HEK293T (cell line): ENCODE data around the gene NEURL4.
A peak's percentile ranks its signal among the peaks of the same experiment; 100 is the strongest.

Experiments used
- CTCF ChIA-PET: fragments of 350-600 bp; formaldehyde crosslinking; extraction: SDS; loops from one replicate; lab custom pipeline; 2021; ENCODE audit warnings: antibody characterized with exemption, inconsistent platforms; lab: Yijun Ruan, JAX
- POLR2A ChIA-PET: fragments of 350-600 bp; formaldehyde crosslinking; extraction: SDS; loops from one replicate; lab custom pipeline; 2020; ENCODE audit warnings: antibody characterized with exemption, inconsistent platforms; lab: Yijun Ruan, JAX
- DNase-seq: peaks from one replicate; pipeline ENCODE4 v3.0.0; 2012; ENCODE audit warnings: mixed read lengths; ENCODE audit errors: extremely low spot score
- ARNT ChIP-seq: fragments of 450-650 bp; IDR thresholded peaks from 2 replicates; pipeline ENCODE4 v1.6.1; 2017; ENCODE audit warnings: mild to moderate bottlenecking
- BHLHE40 ChIP-seq: fragments of 450-650 bp; IDR thresholded peaks from 2 replicates; pipeline ENCODE4 v1.6.1; 2016; ENCODE audit warnings: mild to moderate bottlenecking, moderate library complexity, borderline replicate concordance
- CTBP1 ChIP-seq: fragments of 450-650 bp; IDR thresholded peaks from 2 replicates; pipeline ENCODE4 v1.6.1; 2016; ENCODE audit warnings: borderline replicate concordance
- ELF4 ChIP-seq: fragments of 450-650 bp; IDR thresholded peaks from 2 replicates; pipeline ENCODE4 v1.6.1; 2017; ENCODE audit warnings: antibody characterized with exemption
- FOXA1 ChIP-seq: fragments of 450-650 bp; IDR thresholded peaks from 2 replicates; pipeline ENCODE4 v1.6.1; 2016; ENCODE audit warnings: mild to moderate bottlenecking
- FOXK2 ChIP-seq: fragments of 450-650 bp; IDR thresholded peaks from 2 replicates; pipeline ENCODE4 v1.6.1; 2016; ENCODE audit warnings: mild to moderate bottlenecking
- FOXM1 ChIP-seq: fragments of 450-650 bp; IDR thresholded peaks from 2 replicates; pipeline ENCODE4 v1.6.1; 2017; ENCODE audit warnings: mild to moderate bottlenecking, borderline replicate concordance
- HDGF ChIP-seq: fragments of 450-650 bp; IDR thresholded peaks from 2 replicates; pipeline ENCODE4 v1.6.1; 2017; ENCODE audit warnings: antibody characterized with exemption, borderline replicate concordance
- L3MBTL2 ChIP-seq: fragments of 450-650 bp; conservative IDR thresholded peaks from 2 replicates; pipeline ENCODE4 v1.6.1; 2016; ENCODE audit warnings: mild to moderate bottlenecking
- LEF1 ChIP-seq: fragments of 450-650 bp; IDR thresholded peaks from 2 replicates; pipeline ENCODE4 v1.6.1; 2017; ENCODE audit warnings: mild to moderate bottlenecking, borderline replicate concordance
- NFRKB ChIP-seq: fragments of 450-650 bp; IDR thresholded peaks from 2 replicates; pipeline ENCODE4 v1.6.1; 2016; ENCODE audit warnings: mild to moderate bottlenecking, moderate library complexity
- PKNOX1 ChIP-seq: fragments of 450-650 bp; IDR thresholded peaks from 2 replicates; pipeline ENCODE4 v1.6.1; 2016
- SP1 ChIP-seq: fragments of 450-650 bp; IDR thresholded peaks from 2 replicates; pipeline ENCODE4 v1.6.1; 2017
- SUZ12 ChIP-seq: fragments of 450-650 bp; IDR thresholded peaks from 2 replicates; pipeline ENCODE4 v1.6.1; 2016; ENCODE audit warnings: mild to moderate bottlenecking
- TARDBP ChIP-seq: fragments of 450-650 bp; IDR thresholded peaks from 2 replicates; pipeline ENCODE4 v1.6.1; 2016
- ZNF384 ChIP-seq: fragments of 450-650 bp; IDR thresholded peaks from 2 replicates; pipeline ENCODE4 v1.6.1; 2016

The NEURL4 gene

DNA sequence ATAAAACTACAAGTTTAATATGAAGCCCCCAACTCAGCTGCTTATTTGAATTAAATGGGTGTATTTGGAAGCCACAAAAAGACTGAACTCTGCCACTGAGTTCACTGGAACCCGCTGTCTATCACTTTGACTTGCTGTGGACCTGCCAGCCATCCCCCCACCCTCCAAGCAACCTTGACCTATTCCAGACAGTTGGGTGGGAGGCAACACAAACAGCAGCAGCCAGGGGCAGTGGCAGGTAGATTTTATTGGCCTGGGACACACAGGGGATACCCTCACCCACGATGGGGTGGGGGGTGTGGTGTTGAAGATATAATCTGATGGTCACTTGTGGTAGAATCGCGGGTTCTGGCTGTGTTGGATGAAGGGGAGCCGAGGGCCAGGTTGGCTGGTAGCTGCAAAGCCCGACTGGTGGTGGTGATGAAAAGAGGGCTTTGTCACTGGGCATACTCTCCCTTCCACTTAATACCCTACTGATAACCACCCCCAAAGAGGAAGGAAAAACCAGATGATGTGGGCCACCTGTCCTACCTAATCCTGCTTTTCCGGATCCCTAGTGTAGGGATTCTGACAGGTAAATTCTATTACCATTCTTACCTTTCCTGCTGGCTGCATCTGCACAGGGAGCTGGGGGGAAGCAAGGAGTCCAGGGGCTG, 16.6 kb downstream of the NEURL4 start:
- TF ChIP-seq ELF4, result no peak
- no peak for TF ChIP-seq NFRKB
- TF ChIP-seq TARDBP, result no peak
- TF ChIP-seq CTBP1, result no peak
- TF ChIP-seq ARNT, result no peak
- no peak for TF ChIP-seq SP1
- TF ChIP-seq BHLHE40, result no peak
- TF ChIP-seq FOXK2, result no peak
- TF ChIP-seq ZNF384, result no peak
- no peak for TF ChIP-seq FOXA1
- no peak for TF ChIP-seq PKNOX1
- no peak for TF ChIP-seq L3MBTL2
- no peak for TF ChIP-seq LEF1
- no peak for TF ChIP-seq FOXM1
- TF ChIP-seq SUZ12, result no peak
- no peak for TF ChIP-seq HDGF
- ChIA-PET CTCF (interaction anchor here (1.2 to 1.4 kb wide), 2 partner anchors 12 to 248 kb away, joined by 3 to 5 read pairs; no protein-coding TSS in a partner anchor), POLR2A (interaction anchor here (0.8 to 6.4 kb wide), 6 partner anchors 15 to 71 kb away, joined by 3 to 56 read pairs (median 4); partner anchors contain the start of gene NEURL4)
- DNase-seq, result no peak

DNA sequence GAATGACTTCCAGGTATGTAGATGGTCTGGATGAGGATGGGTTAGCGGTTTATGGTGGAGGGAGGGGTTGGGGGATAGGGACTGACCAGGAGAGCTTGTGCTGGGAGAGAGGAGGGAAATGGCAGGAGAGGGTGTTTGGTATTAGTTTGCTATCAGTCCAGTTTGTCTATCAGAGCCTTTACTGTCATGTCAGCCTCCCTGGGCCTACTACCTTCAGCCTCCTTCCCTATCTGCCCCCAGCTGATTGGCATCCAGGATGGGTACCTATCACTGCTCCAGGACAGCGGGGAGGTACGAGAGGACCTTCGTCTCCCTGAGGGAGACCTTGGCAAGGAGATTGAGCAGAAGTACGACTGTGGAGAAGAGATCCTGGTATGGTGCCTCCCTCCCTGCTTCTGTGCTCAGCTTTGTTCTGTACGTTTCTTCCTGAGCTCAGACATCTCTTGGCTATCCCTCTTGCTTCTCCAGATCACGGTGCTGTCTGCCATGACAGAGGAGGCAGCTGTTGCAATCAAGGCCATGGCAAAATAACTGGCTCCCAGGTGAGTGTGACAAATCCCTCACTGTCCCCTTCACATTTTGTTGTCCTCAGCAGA, 17.9 kb downstream of the NEURL4 start:
- no peak for TF ChIP-seq BHLHE40
- TF ChIP-seq PKNOX1, result no peak
- TF ChIP-seq FOXM1, result no peak
- no peak for TF ChIP-seq NFRKB
- TF ChIP-seq SUZ12, result no peak
- TF ChIP-seq HDGF, result no peak
- no peak for TF ChIP-seq ZNF384
- no peak for TF ChIP-seq TARDBP
- no peak for TF ChIP-seq FOXK2
- no peak for TF ChIP-seq SP1
- TF ChIP-seq CTBP1, result no peak
- no peak for TF ChIP-seq L3MBTL2
- no peak for TF ChIP-seq ELF4
- no peak for TF ChIP-seq LEF1
- TF ChIP-seq FOXA1, result no peak
- no peak for TF ChIP-seq ARNT
- DNase-seq, result no peak
- ChIA-PET CTCF (interaction anchor here (0.6 kb wide), 1 partner anchor 14 kb away, joined by 4 read pairs; no protein-coding TSS in a partner anchor), POLR2A (interaction anchor here (1.1 to 1.5 kb wide), 2 partner anchors 18 to 37 kb away, joined by 3 to 6 read pairs; partner anchors contain the start of gene NEURL4)

- no peak for TF ChIP-seq PKNOX1
- no peak for TF ChIP-seq BHLHE40
- TF ChIP-seq FOXK2, result no peak
- no peak for TF ChIP-seq SP1
- no peak for TF ChIP-seq ELF4
- no peak for TF ChIP-seq HDGF
- no peak for TF ChIP-seq NFRKB
- TF ChIP-seq LEF1, result no peak
- no peak for TF ChIP-seq ZNF384
- ChIA-PET POLR2A (interaction anchor here (0.6 to 1.7 kb wide), 3 partner anchors 11 to 28 kb away, joined by 5 to 9 read pairs (median 5); partner anchors contain the start of gene NEURL4), CTCF (no interaction called here)
- DNase-seq, result no peak
Observed at GRCh38 chr17:7309628-7310027, 19.5 kb downstream of the NEURL4 start.

GRCh38 chr17:7308625-7309433, 20.3 kb downstream of the NEURL4 start:
- ChIA-PET POLR2A (interaction anchor here (0.6 to 1.7 kb wide), 7 partner anchors 12 to 252 kb away, joined by 3 to 9 read pairs (median 3); partner anchors contain the start of genes NEURL4 and SLC2A4), CTCF (no interaction called here)
- no peak for TF ChIP-seq CTBP1
- no peak for TF ChIP-seq ELF4
- no peak for TF ChIP-seq FOXA1
- no peak for TF ChIP-seq SP1
- TF ChIP-seq L3MBTL2, result no peak
- no peak for TF ChIP-seq NFRKB
- no peak for TF ChIP-seq LEF1
- TF ChIP-seq BHLHE40, result no peak
- peak; percentile 58 for DNase-seq
